WTC11 (cell line): Measurements from ENCODE around the gene TIFAB. TPM values are rescaled to one million over a fixed set of nuclear protein-coding genes. Genes with fewer than 3 reads are reported as not detected.

Source experiments
- ATAC-seq: fragments of 200-7000 bp; cut with Tn5 transposase; 2 replicates; pipeline ENCODE4 v1.10.0; 2021; ENCODE audit warnings: mild to moderate bottlenecking, moderate library complexity
- CTCF ChIA-PET: fragments of 300-600 bp; sonication (Branson Sonifier 250); formaldehyde crosslinking; loops from one replicate; lab custom pipeline; 2021; ENCODE audit warnings: antibody characterized with exemption; lab: Charles Lee
- POLR2A ChIA-PET: fragments of 350-600 bp; sonication (Branson Sonifier 250); formaldehyde crosslinking; loops from one replicate; lab custom pipeline; 2021; ENCODE audit warnings: antibody characterized with exemption; lab: Charles Lee
- DNase-seq: peaks from one replicate; pipeline ENCODE4 v3.0.0; 2021; ENCODE audit warnings: low spot score
- H3K27ac Mint-ChIP-seq: 2 replicates; pipeline ENCODE4 v1.8.0; 2021; ENCODE audit warnings: mixed read lengths
- H3K27me3 Mint-ChIP-seq: 2 replicates; pipeline ENCODE4 v1.8.0; 2021; ENCODE audit warnings: low read depth, mild to moderate bottlenecking, moderate library complexity, mixed read lengths
- H3K36me3 Mint-ChIP-seq: 2 replicates; pipeline ENCODE4 v1.8.0; 2021; ENCODE audit warnings: mixed read lengths
- H3K4me1 Mint-ChIP-seq: 2 replicates; pipeline ENCODE4 v1.8.0; 2022; ENCODE audit warnings: mixed read lengths
- H3K4me3 Mint-ChIP-seq: 2 replicates; pipeline ENCODE4 v1.8.0; 2021; ENCODE audit warnings: mild to moderate bottlenecking, moderate library complexity, mixed read lengths
- H3K9me3 Mint-ChIP-seq: 2 replicates; pipeline ENCODE4 v1.8.0; 2021; ENCODE audit warnings: mixed read lengths
- CREM ChIP-seq: sonication (generic); formaldehyde crosslinking; IDR thresholded peaks from 2 replicates; pipeline ENCODE4 v1.8.1; 2022; ENCODE audit warnings: mild to moderate bottlenecking, missing genetic modification reagents, moderate library complexity
- HMGXB4 ChIP-seq: sonication (generic); formaldehyde crosslinking; IDR thresholded peaks from 2 replicates; pipeline ENCODE4 v1.8.1; 2023; ENCODE audit warnings: mild to moderate bottlenecking, moderate library complexity, missing genetic modification reagents
- JAZF1 ChIP-seq: fragments of 250-450 bp; sonication (Bioruptor Pico); IDR thresholded peaks from 2 replicates; pipeline ENCODE4 v1.9.0; 2021; ENCODE audit warnings: moderate library complexity, mild to moderate bottlenecking, inconsistent platforms
- PRRX2 ChIP-seq: fragments of 250-450 bp; sonication (Bioruptor Pico); IDR thresholded peaks from 2 replicates; pipeline ENCODE4 v1.8.0; 2021; ENCODE audit warnings: mild to moderate bottlenecking
- SMAD4 ChIP-seq: sonication (generic); formaldehyde crosslinking; IDR thresholded peaks from 2 replicates; pipeline ENCODE4 v1.8.0; 2022; ENCODE audit warnings: mild to moderate bottlenecking, missing genetic modification reagents
- ZNF121 ChIP-seq: sonication (generic); formaldehyde crosslinking; IDR thresholded peaks from 2 replicates; pipeline ENCODE4 v1.8.0; 2023; ENCODE audit warnings: missing genetic modification reagents
- total RNA-seq: library from RNA; stranded (reverse); gene quantifications from 3 replicates; pipeline ENCODE4 v1.2.3, GENCODE V29; 2021
- TF ChIP-seq, protein P1 (sequence below): fragments of 250-450 bp; sonication (Bioruptor Pico); IDR thresholded peaks from 2 replicates; pipeline ENCODE4 v1.8.0; 2021; ENCODE audit warnings: mild to moderate bottlenecking
- TF ChIP-seq, protein P2 (sequence below): fragments of 250-450 bp; sonication (Bioruptor Pico); IDR thresholded peaks from 2 replicates; pipeline ENCODE4 v2.1.2; 2022; ENCODE audit warnings: mild to moderate bottlenecking, moderate library complexity
- TF ChIP-seq, protein P3 (sequence below): sonication (generic); formaldehyde crosslinking; conservative IDR thresholded peaks from 2 replicates; pipeline ENCODE4 v1.8.1; 2023; ENCODE audit warnings: mild to moderate bottlenecking, low read depth, missing genetic modification reagents, moderate library complexity

Gene TIFAB
- total RNA-seq, 1 experiment from 2014 or later: not detected

GRCh38 chr5:135487839-135488514, 35.8 kb upstream of the TIFAB start:
- no peak for DNase-seq
- Mint-ChIP-seq H3K4me1 (peaks cover 58% of the 10 kb centered on the region), H3K27ac (no peak overlapping the region), H3K36me3 (no peaks in the 10 kb centered on the region), H3K9me3 (no peaks in the 10 kb centered on the region), H3K4me3 (peak overlapping the region; percentile 81), H3K27me3 (no peaks in the 10 kb centered on the region; the same call in 1 of the 2 replicates)
- CTCF ChIA-PET: interaction anchor here (0.7 to 5.8 kb wide), 15 partner anchors 9 to 347 kb away, joined by 3 to 42 read pairs (median 6); no protein-coding TSS in a partner anchor
- TF ChIP-seq, protein P1, sequence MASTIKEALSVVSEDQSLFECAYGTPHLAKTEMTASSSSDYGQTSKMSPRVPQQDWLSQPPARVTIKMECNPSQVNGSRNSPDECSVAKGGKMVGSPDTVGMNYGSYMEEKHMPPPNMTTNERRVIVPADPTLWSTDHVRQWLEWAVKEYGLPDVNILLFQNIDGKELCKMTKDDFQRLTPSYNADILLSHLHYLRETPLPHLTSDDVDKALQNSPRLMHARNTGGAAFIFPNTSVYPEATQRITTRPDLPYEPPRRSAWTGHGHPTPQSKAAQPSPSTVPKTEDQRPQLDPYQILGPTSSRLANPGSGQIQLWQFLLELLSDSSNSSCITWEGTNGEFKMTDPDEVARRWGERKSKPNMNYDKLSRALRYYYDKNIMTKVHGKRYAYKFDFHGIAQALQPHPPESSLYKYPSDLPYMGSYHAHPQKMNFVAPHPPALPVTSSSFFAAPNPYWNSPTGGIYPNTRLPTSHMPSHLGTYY (CRISPR knock-in tag): no peak
- TF ChIP-seq, all 79 proteins: peak for 0
- ATAC-seq: no peak
- POLR2A ChIA-PET: interaction anchor here (0.6 to 1.6 kb wide), 2 partner anchors 39 to 48 kb away, joined by 3 read pairs; no protein-coding TSS in a partner anchor

DNA sequence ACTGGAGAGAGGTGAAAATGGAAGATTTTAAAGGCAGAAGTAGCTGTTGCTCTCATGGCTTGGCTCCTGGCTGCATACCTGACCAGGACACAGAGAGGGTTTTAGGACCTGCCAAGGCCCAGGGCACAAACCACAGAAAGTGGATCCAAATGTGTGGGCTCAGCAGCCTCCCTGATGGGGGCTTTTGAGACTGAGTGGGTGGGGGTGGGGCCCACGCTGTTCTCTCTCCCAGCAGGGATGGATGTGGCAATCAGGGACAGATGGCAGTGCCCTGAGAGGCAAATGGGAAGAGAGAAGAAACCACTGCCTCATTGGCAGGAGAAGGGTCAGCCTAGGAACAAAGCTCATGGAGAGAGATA, 34.9 kb upstream of the TIFAB start:
- Mint-ChIP-seq H3K9me3 (no peaks in the 10 kb centered on the region), H3K4me1 (peaks cover 55% of the 10 kb centered on the region), H3K4me3 (no peak overlapping the region), H3K27ac (no peak overlapping the region), H3K36me3 (no peaks in the 10 kb centered on the region), H3K27me3 (no peaks in the 10 kb centered on the region; the same call in 1 of the 2 replicates)
- POLR2A ChIA-PET: no interaction called here
- CTCF ChIA-PET: interaction anchor here (1.2 to 5.8 kb wide), 5 partner anchors 8 to 79 kb away, joined by 5 to 42 read pairs (median 7); no protein-coding TSS in a partner anchor
- ATAC-seq (no peak), DNase-seq (no peak)
- TF ChIP-seq, protein P2, sequence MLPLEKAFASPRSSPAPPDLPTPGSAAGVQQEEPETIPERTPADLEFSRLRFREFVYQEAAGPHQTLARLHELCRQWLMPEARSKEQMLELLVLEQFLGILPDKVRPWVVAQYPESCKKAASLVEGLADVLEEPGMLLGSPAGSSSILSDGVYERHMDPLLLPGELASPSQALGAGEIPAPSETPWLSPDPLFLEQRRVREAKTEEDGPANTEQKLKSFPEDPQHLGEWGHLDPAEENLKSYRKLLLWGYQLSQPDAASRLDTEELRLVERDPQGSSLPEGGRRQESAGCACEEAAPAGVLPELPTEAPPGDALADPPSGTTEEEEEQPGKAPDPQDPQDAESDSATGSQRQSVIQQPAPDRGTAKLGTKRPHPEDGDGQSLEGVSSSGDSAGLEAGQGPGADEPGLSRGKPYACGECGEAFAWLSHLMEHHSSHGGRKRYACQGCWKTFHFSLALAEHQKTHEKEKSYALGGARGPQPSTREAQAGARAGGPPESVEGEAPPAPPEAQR (CRISPR knock-in tag): no peak
- TF ChIP-seq HMGXB4 (CRISPR knock-in tag): no peak

DNA sequence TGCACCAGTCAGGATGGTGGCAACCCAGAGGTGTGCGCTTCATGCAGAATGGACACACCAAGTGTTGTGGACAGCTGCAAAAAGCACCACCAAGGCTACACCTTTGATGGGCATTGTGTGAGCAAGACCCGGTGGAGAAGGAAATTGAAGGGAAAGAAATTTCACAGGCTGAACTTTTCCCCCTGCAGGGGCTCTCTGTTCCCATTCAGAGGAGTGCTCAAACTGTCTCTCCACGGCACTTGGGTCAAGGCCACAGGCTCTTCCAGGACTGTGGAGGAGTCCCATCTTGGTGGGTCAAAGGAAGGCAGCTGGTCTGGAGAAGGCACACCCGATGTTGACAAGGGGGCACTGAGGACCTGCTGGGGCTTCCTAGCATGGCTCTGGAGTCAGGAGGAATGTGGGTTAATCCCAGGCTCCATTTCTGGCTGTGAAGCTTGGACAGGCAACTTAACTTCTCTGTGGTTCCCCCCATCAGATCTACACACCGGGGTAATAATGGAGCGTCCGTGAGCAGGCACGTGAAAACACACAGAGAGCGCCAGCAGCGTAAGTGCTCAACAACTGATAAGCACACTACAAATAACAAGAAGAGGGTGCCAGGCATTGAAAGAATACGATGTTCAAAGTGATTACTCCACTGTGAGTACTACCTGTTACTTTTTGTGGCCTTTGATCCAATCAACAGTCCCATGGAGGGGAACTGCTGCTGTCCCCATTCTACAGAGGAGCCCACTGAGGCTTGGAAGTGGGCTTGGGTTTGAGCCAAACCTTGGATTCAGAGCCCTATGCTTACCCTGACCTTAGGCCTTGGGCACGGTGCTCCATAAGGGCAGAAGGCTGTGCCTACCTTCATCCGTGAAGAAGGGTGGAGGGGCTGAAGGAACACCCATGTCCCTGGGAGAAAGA, 34.2 kb upstream of the TIFAB start:
- H3K27ac Mint-ChIP-seq: no peak overlapping the region
- H3K4me1 Mint-ChIP-seq: peaks cover 52% of the 10 kb centered on the region
- no peaks in the 10 kb centered on the region for H3K9me3 Mint-ChIP-seq
- TF ChIP-seq PRRX2 (CRISPR knock-in tag): no peak
- TF ChIP-seq CREM (CRISPR knock-in tag): no peak
- TF ChIP-seq, protein P3, sequence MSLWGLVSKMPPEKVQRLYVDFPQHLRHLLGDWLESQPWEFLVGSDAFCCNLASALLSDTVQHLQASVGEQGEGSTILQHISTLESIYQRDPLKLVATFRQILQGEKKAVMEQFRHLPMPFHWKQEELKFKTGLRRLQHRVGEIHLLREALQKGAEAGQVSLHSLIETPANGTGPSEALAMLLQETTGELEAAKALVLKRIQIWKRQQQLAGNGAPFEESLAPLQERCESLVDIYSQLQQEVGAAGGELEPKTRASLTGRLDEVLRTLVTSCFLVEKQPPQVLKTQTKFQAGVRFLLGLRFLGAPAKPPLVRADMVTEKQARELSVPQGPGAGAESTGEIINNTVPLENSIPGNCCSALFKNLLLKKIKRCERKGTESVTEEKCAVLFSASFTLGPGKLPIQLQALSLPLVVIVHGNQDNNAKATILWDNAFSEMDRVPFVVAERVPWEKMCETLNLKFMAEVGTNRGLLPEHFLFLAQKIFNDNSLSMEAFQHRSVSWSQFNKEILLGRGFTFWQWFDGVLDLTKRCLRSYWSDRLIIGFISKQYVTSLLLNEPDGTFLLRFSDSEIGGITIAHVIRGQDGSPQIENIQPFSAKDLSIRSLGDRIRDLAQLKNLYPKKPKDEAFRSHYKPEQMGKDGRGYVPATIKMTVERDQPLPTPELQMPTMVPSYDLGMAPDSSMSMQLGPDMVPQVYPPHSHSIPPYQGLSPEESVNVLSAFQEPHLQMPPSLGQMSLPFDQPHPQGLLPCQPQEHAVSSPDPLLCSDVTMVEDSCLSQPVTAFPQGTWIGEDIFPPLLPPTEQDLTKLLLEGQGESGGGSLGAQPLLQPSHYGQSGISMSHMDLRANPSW (CRISPR knock-in tag): no peak
- TF ChIP-seq ZNF121 (CRISPR knock-in tag): no peak
- TF ChIP-seq JAZF1 (CRISPR knock-in tag): no peak
- no peak for TF ChIP-seq SMAD4 (CRISPR knock-in tag)
- POLR2A ChIA-PET: no interaction called here
- H3K4me3 Mint-ChIP-seq: no peak overlapping the region
- CTCF ChIA-PET: interaction anchor here (2.6 to 5.8 kb wide), 2 partner anchors 20 to 80 kb away, joined by 29 to 42 read pairs; no protein-coding TSS in a partner anchor
- ATAC-seq: no peak
- DNase-seq: no peak
- H3K36me3 Mint-ChIP-seq: no peaks in the 10 kb centered on the region
- H3K27me3 Mint-ChIP-seq: no peaks in the 10 kb centered on the region; the same call in 1 of the 2 replicates
